ENCODE results near the gene SCN2B. TPM values are rescaled to one million over a fixed set of nuclear protein-coding genes. Genes with fewer than 3 reads are reported as not detected.

Gene SCN2B
- total RNA-seq, 4 donors from 2014 or later = 0.14 to 0.37 TPM; not detected in 2

- intact Hi-C loops (cut with DNase I; ENCODE audit: low total_unique reads) = no loop called here
- peaks cover 25% of the 10 kb centered on the region for H3K27me3 ChIP-seq
- WGBS, 2 donors (ENCODE audit: low coverage in 1 of 2) = 57 to 67% methylated on average over 3 to 4 of the region's 4 CpGs
Measured at GRCh38 chr11:118222437-118222836, 46.0 kb upstream of the SCN2B start.

GRCh38 chr11:118221419-118221818 is 45.0 kb upstream of the SCN2B start:
- Histone ChIP-seq H3K27ac (peak overlapping the region in 2 of 4 donors; percentile 10 to 19), H3K36me3 (no peaks in the 10 kb centered on the region), H3K27me3 (peaks cover 25% of the 10 kb centered on the region), H3K9me3 (no peaks in the 10 kb centered on the region), H3K4me3 (no peak overlapping the region), H3K4me1 (peaks cover 0 to 2% (median 0%) of the 10 kb centered on the region in 4 donors)
- TF ChIP-seq CTCF (IDR thresholded peaks at IDR 0.05) = no peak
- no peak for TF ChIP-seq EP300 (IDR thresholded peaks at IDR 0.05; ENCODE audit: low read depth)
- no peak for TF ChIP-seq POLR2A (IDR thresholded peaks at IDR 0.05)
- no peak for TF ChIP-seq POLR2AphosphoS5 (IDR thresholded peaks at IDR 0.05)
- in situ Hi-C loops (cut with MboI; ENCODE audit: low pct_ligation_motif_present in 1 of 4, low pct_unique_long_range_greater_than_20kb in 1 of 4, low sequenced_read_pairs in 3 of 4) = no loop called here
- DNase-seq = no peak
- 92% methylated on average over 5 of the region's 5 CpGs; no CpG with 5 or more reads in 1 of the 2 donors for WGBS, 2 donors (ENCODE audit: low coverage in 1 of 2)
- intact Hi-C loops (cut with DNase I; ENCODE audit: low total_unique reads) = no loop called here

More at GRCh38 chr11:118222437-118222836, 46.0 kb upstream of the SCN2B start:
- Histone ChIP-seq H3K9me3 (no peaks in the 10 kb centered on the region), H3K4me1 (peaks cover 0 to 7% (median 0%) of the 10 kb centered on the region in 4 donors), H3K4me3 (no peak overlapping the region), H3K27ac (no peak overlapping the region), H3K36me3 (no peaks in the 10 kb centered on the region)
- in situ Hi-C loops (cut with MboI; ENCODE audit: low pct_ligation_motif_present in 1 of 4, low pct_unique_long_range_greater_than_20kb in 1 of 4, low sequenced_read_pairs in 3 of 4) = no loop called here
- TF ChIP-seq CTCF (IDR thresholded peaks at IDR 0.05) = no peak
- no peak for TF ChIP-seq POLR2A (IDR thresholded peaks at IDR 0.05)
- TF ChIP-seq POLR2AphosphoS5 (IDR thresholded peaks at IDR 0.05) = no peak
- TF ChIP-seq EP300 (IDR thresholded peaks at IDR 0.05; ENCODE audit: low read depth) = no peak
- DNase-seq = no peak

GRCh38 chr11:118219732-118220131 is 43.3 kb upstream of the SCN2B start:
- Histone ChIP-seq H3K27me3 (peaks cover 30% of the 10 kb centered on the region), H3K4me3 (no peak overlapping the region), H3K4me1 (peaks cover 0 to 2% (median 1%) of the 10 kb centered on the region in 4 donors), H3K27ac (peak overlapping the region in 2 of 4 donors; percentile 14 to 45), H3K36me3 (no peaks in the 10 kb centered on the region), H3K9me3 (no peaks in the 10 kb centered on the region)
- 67 to 81% methylated on average over 1 of the region's 1 CpG for WGBS, 2 donors (ENCODE audit: low coverage in 1 of 2)
- TF ChIP-seq EP300 (IDR thresholded peaks at IDR 0.05; ENCODE audit: low read depth) = no peak
- no peak for TF ChIP-seq POLR2AphosphoS5 (IDR thresholded peaks at IDR 0.05)
- TF ChIP-seq CTCF (IDR thresholded peaks at IDR 0.05) = no peak
- no peak for TF ChIP-seq POLR2A (IDR thresholded peaks at IDR 0.05)
- DNase-seq = no peak
- in situ Hi-C loops (cut with MboI; ENCODE audit: low pct_ligation_motif_present in 1 of 4, low pct_unique_long_range_greater_than_20kb in 1 of 4, low sequenced_read_pairs in 3 of 4) = no loop called here
- intact Hi-C loops (cut with DNase I; ENCODE audit: low total_unique reads) = no loop called here

- no peak overlapping the region for H3K4me3 ChIP-seq
- intact Hi-C loops (cut with DNase I; ENCODE audit: low total_unique reads) = no loop called here
- peaks cover 0 to 7% (median 5%) of the 10 kb centered on the region in 4 donors for H3K4me1 ChIP-seq
- in situ Hi-C loops (cut with MboI; ENCODE audit: low pct_ligation_motif_present in 1 of 4, low pct_unique_long_range_greater_than_20kb in 1 of 4, low sequenced_read_pairs in 3 of 4) = no loop called here
- H3K27me3 ChIP-seq = peaks cover 30% of the 10 kb centered on the region
- peak overlapping the region in 2 of 4 donors; percentile 14 to 45 for H3K27ac ChIP-seq
- no peaks in the 10 kb centered on the region for H3K36me3 ChIP-seq
- no peak for TF ChIP-seq CTCF (IDR thresholded peaks at IDR 0.05)
- no peak for TF ChIP-seq POLR2AphosphoS5 (IDR thresholded peaks at IDR 0.05)
- TF ChIP-seq POLR2A (IDR thresholded peaks at IDR 0.05) = no peak
- no peak for TF ChIP-seq EP300 (IDR thresholded peaks at IDR 0.05; ENCODE audit: low read depth)
- no peak for DNase-seq
- H3K9me3 ChIP-seq = no peaks in the 10 kb centered on the region
Measured at GRCh38 chr11:118219244-118219643, 42.8 kb upstream of the SCN2B start.

Measured in transverse colon (tissue), 4 donors.